Central memory CD4-positive, alpha-beta T cell (primary cell): Measurements from ENCODE around the gene PGM2L1.
"Not testable (repeated sequence)": the region's sequence is repeated elsewhere in the genome, so short reads cannot be mapped to it uniquely, and the experiment has no call there.

Experiments used
- DNase-seq: peaks from one replicate; pipeline ENCODE4 v3.0.0; 2022

The PGM2L1 gene

GRCh38 chr11:74332291-74332690 is 65.9 kb downstream of the PGM2L1 start:
- no peak for DNase-seq

GRCh38 chr11:74331000-74331399 is 67.2 kb downstream of the PGM2L1 start:
- not testable (repeated sequence) for DNase-seq

GRCh38 chr11:74330075-74330858 is 68.0 kb downstream of the PGM2L1 start:
- DNase-seq: no peak

- no peak for DNase-seq
Measured at GRCh38 chr11:74327076-74327475, 71.2 kb downstream of the PGM2L1 start.

- DNase-seq: no peak
Measured at GRCh38 chr11:74326665-74327064, 71.6 kb downstream of the PGM2L1 start.

- DNase-seq: no peak
Measured at GRCh38 chr11:74325649-74326645, 72.3 kb downstream of the PGM2L1 start.

GRCh38 chr11:74322667-74323066 is 75.6 kb downstream of the PGM2L1 start:
- no peak for DNase-seq

GRCh38 chr11:74321487-74322188 is 76.6 kb downstream of the PGM2L1 start:
- DNase-seq: no peak

GRCh38 chr11:74320538-74320937 is 77.7 kb downstream of the PGM2L1 start:
- no peak for DNase-seq

GRCh38 chr11:74319139-74319816 is 79.0 kb downstream of the PGM2L1 start:
- DNase-seq: no peak

- no peak for DNase-seq
Measured at GRCh38 chr11:74318241-74318932, 79.8 kb downstream of the PGM2L1 start.

GRCh38 chr11:74316772-74317505 is 81.3 kb downstream of the PGM2L1 start:
- DNase-seq: no peak

GRCh38 chr11:74312326-74312725 is 85.9 kb downstream of the PGM2L1 start:
- DNase-seq: no peak

- DNase-seq: peak; percentile 5
Measured at GRCh38 chr11:74311352-74311926, 86.8 kb downstream of the PGM2L1 start, which contains the start of gene P4HA3. Gene P4HA3, minus strand, starts transcription at chr11:74311640. Its CDS starts 29 bp downstream, at chr11:74311611.

- DNase-seq: no peak
Measured at GRCh38 chr11:74310857-74311256, 87.4 kb downstream of the PGM2L1 start.

- DNase-seq: no peak
Measured at GRCh38 chr11:74307434-74307833, 90.8 kb downstream of the PGM2L1 start.

- no peak for DNase-seq
Measured at GRCh38 chr11:74306435-74307175, 91.6 kb downstream of the PGM2L1 start.

- DNase-seq: no peak
Measured at GRCh38 chr11:74299015-74299414, 99.2 kb downstream of the PGM2L1 start.

- DNase-seq: no peak
Measured at GRCh38 chr11:74297484-74297883, 100.7 kb downstream of the PGM2L1 start.

- no peak for DNase-seq
Measured at GRCh38 chr11:74288911-74289310, 109.3 kb downstream of the PGM2L1 start.
